GM12875 (cell line): ENCODE measurements around the gene CD38.

Source experiments
- H3K4me3 ChIP-seq: one replicate; pipeline ENCODE4 v1.5.1; 2011; ENCODE audit warnings: low read depth, low read length, control low read depth
- CTCF ChIP-seq: IDR thresholded peaks from 2 replicates; pipeline ENCODE4 v1.5.1; 2011; ENCODE audit warnings: low read depth, mild to moderate bottlenecking, control low read depth, inconsistent platforms, low read length, moderate library complexity, borderline replicate concordance; ENCODE audit not compliant: insufficient read depth

The CD38 gene

DNA sequence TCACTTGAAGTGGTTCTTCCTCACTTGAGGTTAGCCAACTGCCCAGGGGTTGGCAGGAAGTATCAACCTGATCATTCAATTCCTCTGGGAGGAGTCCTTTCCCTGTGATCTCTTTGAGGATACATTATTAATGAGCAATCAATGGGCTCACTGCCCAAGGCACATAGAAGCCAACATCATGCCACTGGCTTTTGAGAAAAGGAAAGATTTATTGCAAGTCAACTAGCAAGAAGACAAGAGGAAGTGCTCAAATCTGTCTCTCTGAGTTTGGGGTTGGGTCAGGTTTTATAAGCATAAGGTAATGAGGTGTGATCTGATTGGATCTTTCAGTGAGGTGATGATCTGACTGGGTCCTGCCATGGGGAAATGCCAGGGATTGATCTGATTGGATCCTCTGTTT lies 120.8 kb downstream of the CD38 start:
- H3K4me3 ChIP-seq, result no peak overlapping the region
- TF ChIP-seq CTCF, result no peak

- no peak for TF ChIP-seq CTCF
- no peak overlapping the region for H3K4me3 ChIP-seq
These were observed 121.4 kb downstream of the CD38 start for GRCh38 chr4:15899511-15899910.

DNA sequence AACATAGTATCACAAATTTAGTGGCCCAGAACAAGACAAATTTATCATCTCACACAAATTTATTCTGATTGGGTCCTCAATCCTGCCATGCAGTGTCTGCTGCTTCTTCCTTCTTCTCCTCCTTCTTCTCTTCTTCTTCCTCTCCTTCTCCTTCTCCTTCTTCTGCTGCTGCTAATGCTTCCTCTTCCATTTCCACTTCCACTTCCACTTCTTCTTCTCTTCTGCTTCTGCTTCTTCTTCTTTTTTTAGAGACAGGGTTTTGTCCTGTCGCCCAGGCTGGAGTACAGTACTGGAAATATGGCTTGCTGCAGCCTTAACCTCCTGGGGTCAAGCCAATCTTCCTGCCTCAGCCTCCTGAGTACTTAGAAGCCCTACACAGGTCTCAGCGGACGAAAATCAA lies 122.9 kb downstream of the CD38 start:
- TF ChIP-seq CTCF, result no peak

DNA sequence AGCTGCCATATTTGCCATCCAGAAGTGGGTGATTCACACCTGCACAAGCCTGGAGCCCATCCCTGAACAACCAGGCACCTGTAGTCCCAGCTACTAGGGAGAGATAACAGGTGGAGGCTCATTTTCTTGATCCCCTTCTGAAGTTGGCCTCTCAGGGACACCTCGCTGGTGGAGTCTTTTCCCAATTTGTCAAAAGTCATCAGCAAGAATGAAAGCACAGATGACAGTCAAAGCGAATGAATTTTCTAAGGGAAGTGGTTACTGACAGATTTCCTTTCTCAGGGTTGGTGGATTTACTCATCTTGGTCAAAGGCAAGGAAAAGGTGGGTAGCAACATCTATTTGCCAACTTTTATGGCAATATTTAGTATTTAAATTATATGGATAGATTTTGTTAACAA lies 123.9 kb downstream of the CD38 start:
- H3K4me3 ChIP-seq, result no peak overlapping the region
- TF ChIP-seq CTCF, result no peak

More for the DNA sequence above, 122.9 kb downstream of the CD38 start:
- H3K4me3 ChIP-seq, result no peak overlapping the region

DNA sequence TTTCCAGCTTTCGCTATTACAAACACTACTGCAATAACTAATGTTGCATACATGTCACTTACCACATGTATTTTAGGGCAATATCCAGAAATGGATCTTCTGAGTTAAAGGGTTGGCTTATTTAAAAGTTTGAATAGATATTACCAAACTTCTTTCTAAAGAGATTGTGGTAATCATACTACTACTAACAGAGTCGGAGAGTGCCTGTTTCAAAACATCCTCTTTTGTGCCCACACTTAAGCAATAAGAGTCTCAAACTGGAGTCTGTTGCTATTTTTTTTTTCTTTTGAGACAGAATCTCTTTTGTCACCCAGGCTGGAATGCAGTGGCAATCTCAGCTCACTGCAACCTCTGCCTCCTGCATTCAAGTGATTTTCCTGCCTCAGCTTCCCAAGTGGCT lies 124.6 kb downstream of the CD38 start:
- H3K4me3 ChIP-seq, result no peak overlapping the region
- TF ChIP-seq CTCF, result no peak
